Measurements from ENCODE around the gene URAD. TPM values are rescaled to one million over a fixed set of nuclear protein-coding genes. Genes with fewer than 3 reads are reported as not detected.

URAD gene

GRCh38 chr13:27928353-27928804 lies 60.1 kb downstream of the URAD start:
- Histone ChIP-seq H4K8ac (ENCODE audit: low read depth, low read length) (no peak overlapping the region), H3K14ac (ENCODE audit: low read length) (peak overlapping the region; percentile 43), H3K9ac (ENCODE audit: low read depth, low read length, poor library complexity) (no peak overlapping the region), H3K18ac (ENCODE audit: low read length) (peak overlapping the region; percentile 17), H2BK15ac (ENCODE audit: low read length) (no peak overlapping the region), H3K36me3 (replicated peaks in 1 of 2; ENCODE audit: control insufficient read depth in 2 of 2, insufficient read depth in 2 of 2, low read length in 2 of 2) (no peaks in the 10 kb centered on the region), H3K23ac (ENCODE audit: low read depth, low read length, poor library complexity) (no peak overlapping the region), H3K4me2 (ENCODE audit: insufficient read depth, low read length, poor library complexity, severe bottlenecking) (no peak overlapping the region), H2AK5ac (ENCODE audit: low read depth, low read length) (peak overlapping the region; percentile 34), H2AFZ (ENCODE audit: low read length) (no peak overlapping the region), H2BK120ac (ENCODE audit: low read depth, low read length) (no peak overlapping the region), H3K4me3 (ENCODE audit: low read length in 2 of 2) (no peak overlapping the region), H3K4me1 (ENCODE audit: control insufficient read depth in 2 of 2, insufficient read depth in 1 of 2, low read depth in 1 of 2, low read length in 2 of 2) (no peaks in the 10 kb centered on the region), H3K4ac (ENCODE audit: low read length) (no peak overlapping the region), H4K91ac (ENCODE audit: low read depth, low read length, poor library complexity) (no peak overlapping the region), H3K9me3 (replicated peaks in 1 of 2; ENCODE audit: control insufficient read depth in 2 of 2, insufficient read depth in 1 of 2, low read depth in 1 of 2, low read length in 2 of 2) (no peaks in the 10 kb centered on the region), H2BK12ac (ENCODE audit: low read length) (no peak overlapping the region), H3K79me1 (ENCODE audit: low read depth, low read length) (no peaks in the 10 kb centered on the region), H3K27me3 (ENCODE audit: control insufficient read depth in 3 of 3, insufficient read depth in 3 of 3, low read depth in 1 of 3, low read length in 3 of 3) (peaks cover 54 to 88% (median 81%) of the 10 kb centered on the region in 3 experiments), H2BK5ac (ENCODE audit: low read length) (no peak overlapping the region), H3K27ac (replicated peaks; ENCODE audit: low read length) (no peak overlapping the region)
- no peak for DNase-seq (ENCODE audit: low spot score)
- no CpG with 5 or more reads among the region's 26 CpGs for whole genome bisulfite sequencing, 2 donors (ENCODE audit: extremely low coverage in 2 of 2, insufficient read length in 2 of 2, insufficient replicate concordance in 1 of 2)

Small RNA genes within 50 kb of the gene (small RNA-seq; reads per million reads assigned to genes)
- gene ATP5F1EP2 (ENCODE audit: insufficient read depth) (not detected), gene RN7SL272P (ENCODE audit: insufficient read depth) (not detected)

Measured in neuronal stem cell (in vitro differentiated cells).